PFSK-1 (cell line): ENCODE data around the gene WIPI1.

Experiments
- FOXP2 ChIP-seq: optimal IDR thresholded peaks from 2 replicates; pipeline ENCODE3; 2011; ENCODE audit warnings: borderline replicate concordance, control low read depth, inconsistent platforms; ENCODE audit not compliant: insufficient read depth; ENCODE audit errors: extremely low read length, extremely low read depth
- POLR2AphosphoS5 ChIP-seq: IDR thresholded peaks from 2 replicates; pipeline ENCODE4 v1.6.1; 2012; ENCODE audit warnings: low read depth, mild to moderate bottlenecking, control low read depth, low read length, moderate library complexity
- REST ChIP-seq, 2 experiments: IDR thresholded peaks; 2 replicates each; pipeline versions ENCODE4 v1.6.1 to v1.8.0; 2011 to 2012; ENCODE audit warnings: low read depth in 2 of 2, low read length in 2 of 2, control low read depth in 1 of 2, inconsistent platforms in 1 of 2, mild to moderate bottlenecking in 1 of 2, moderate library complexity in 1 of 2; ENCODE audit not compliant: insufficient read depth in 1 of 2
- SIN3A ChIP-seq: IDR thresholded peaks from 2 replicates; pipeline ENCODE4 v1.6.1; 2012; ENCODE audit warnings: mild to moderate bottlenecking, low read length, moderate library complexity, borderline replicate concordance; ENCODE audit not compliant: insufficient read depth
- TAF1 ChIP-seq: IDR thresholded peaks from 2 replicates; pipeline ENCODE4 v1.6.1; 2012; ENCODE audit warnings: low read length, control low read depth, borderline replicate concordance; ENCODE audit not compliant: insufficient read depth

The WIPI1 gene

GRCh38 chr17:68443972-68444464, 13.3 kb downstream of the WIPI1 start:
- TF ChIP-seq REST (IDR thresholded peaks at IDR 0.05; ENCODE audit: insufficient read depth in 1 of 2, low read depth in 2 of 2, low read length in 2 of 2) (no peak), SIN3A (no peak), POLR2AphosphoS5 (no peak), FOXP2 (no peak), TAF1 (no peak)

GRCh38 chr17:68441070-68441770, 16.1 kb downstream of the WIPI1 start:
- TF ChIP-seq SIN3A (peak; percentile 40; the same call in 1 of the 2 replicates), REST (IDR thresholded peaks at IDR 0.05; ENCODE audit: insufficient read depth in 1 of 2, low read depth in 2 of 2, low read length in 2 of 2) (no peak), POLR2AphosphoS5 (no peak), TAF1 (no peak), FOXP2 (no peak)

GRCh38 chr17:68440526-68440925, 16.8 kb downstream of the WIPI1 start:
- TF ChIP-seq POLR2AphosphoS5 = no peak
- TF ChIP-seq SIN3A = no peak
- no peak for TF ChIP-seq TAF1

- TF ChIP-seq TAF1 (no peak), POLR2AphosphoS5 (no peak)
Observed at GRCh38 chr17:68439656-68440290, 17.5 kb downstream of the WIPI1 start.

GRCh38 chr17:68437979-68438822, 19.1 kb downstream of the WIPI1 start:
- TF ChIP-seq REST (IDR thresholded peaks at IDR 0.05; ENCODE audit: insufficient read depth in 1 of 2, low read depth in 2 of 2, low read length in 2 of 2) (no peak), SIN3A (no peak)
